Esophagus muscularis mucosa (tissue), 3 donors: ENCODE results near the gene MYLK.

Experiments
- POLR2A ChIP-seq: fragments of 450-650 bp; IDR thresholded peaks from one replicate; pipeline ENCODE4 v1.6.1; 2017; ENCODE audit warnings: antibody characterized with exemption, moderate library complexity, mild to moderate bottlenecking, low read depth
- POLR2AphosphoS5 ChIP-seq, 2 donors: sonication (generic); formaldehyde crosslinking; IDR thresholded peaks; one replicate each; pipeline ENCODE4 v1.6.1; 2017; ENCODE audit warnings: antibody characterized with exemption in 2 of 2
- TF ChIP-seq, protein P1 (sequence below), 3 experiments: fragments of 200-600 bp in 2 of 3; fragments of 450-650 bp in 1 of 3; sonication (generic) in 2 of 3; IDR thresholded peaks; one replicate each; pipeline ENCODE4 v1.5.1; 2017 to 2019; ENCODE audit warnings: antibody characterized with exemption in 3 of 3, mild to moderate bottlenecking in 2 of 3, moderate library complexity in 1 of 3

DNA sequence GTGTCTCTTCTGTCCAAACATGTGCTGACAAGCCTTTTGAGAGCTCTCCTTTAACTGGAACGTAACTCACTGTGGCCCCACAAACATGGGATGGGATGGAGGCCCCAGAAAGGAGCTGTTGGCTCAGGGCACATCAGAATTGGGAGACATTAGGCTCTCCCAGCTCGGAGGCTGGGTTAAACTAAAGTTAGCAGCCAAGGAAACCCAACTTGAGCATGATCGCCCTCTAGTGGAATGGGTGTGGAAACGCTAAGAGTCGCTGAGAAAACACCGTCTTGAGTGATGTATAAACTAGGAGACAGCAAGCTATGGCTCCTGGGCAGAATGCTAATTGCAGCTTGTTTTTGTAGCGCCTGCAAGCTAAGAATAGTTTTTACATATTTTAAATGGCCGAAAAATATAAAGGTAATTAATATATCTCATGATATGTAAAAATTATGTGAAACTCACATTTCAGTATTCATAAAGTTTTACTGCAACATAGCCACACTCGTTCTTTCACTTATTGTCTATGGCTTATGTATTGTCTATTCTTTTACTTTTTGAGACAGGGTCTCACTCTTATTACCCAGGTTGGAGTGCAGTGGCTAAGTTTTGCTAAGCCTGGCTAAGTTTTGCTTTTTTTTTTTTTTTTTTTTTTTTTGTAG is 160.5 kb downstream of the MYLK start:
- TF ChIP-seq, protein P1, sequence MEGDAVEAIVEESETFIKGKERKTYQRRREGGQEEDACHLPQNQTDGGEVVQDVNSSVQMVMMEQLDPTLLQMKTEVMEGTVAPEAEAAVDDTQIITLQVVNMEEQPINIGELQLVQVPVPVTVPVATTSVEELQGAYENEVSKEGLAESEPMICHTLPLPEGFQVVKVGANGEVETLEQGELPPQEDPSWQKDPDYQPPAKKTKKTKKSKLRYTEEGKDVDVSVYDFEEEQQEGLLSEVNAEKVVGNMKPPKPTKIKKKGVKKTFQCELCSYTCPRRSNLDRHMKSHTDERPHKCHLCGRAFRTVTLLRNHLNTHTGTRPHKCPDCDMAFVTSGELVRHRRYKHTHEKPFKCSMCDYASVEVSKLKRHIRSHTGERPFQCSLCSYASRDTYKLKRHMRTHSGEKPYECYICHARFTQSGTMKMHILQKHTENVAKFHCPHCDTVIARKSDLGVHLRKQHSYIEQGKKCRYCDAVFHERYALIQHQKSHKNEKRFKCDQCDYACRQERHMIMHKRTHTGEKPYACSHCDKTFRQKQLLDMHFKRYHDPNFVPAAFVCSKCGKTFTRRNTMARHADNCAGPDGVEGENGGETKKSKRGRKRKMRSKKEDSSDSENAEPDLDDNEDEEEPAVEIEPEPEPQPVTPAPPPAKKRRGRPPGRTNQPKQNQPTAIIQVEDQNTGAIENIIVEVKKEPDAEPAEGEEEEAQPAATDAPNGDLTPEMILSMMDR (IDR thresholded peaks at IDR 0.05): peak; percentile 78 to 93 (median 86)
- no peak for TF ChIP-seq POLR2A
- peak; percentile 56 to 58 for TF ChIP-seq POLR2AphosphoS5 (IDR thresholded peaks at IDR 0.05)
